GM21360 (cell line): ENCODE results near the gene RNF11.

Experiments used
- ATAC-seq: cut with Tn5 transposase; IDR thresholded peaks from one replicate; pipeline ENCODE4 v1.9.1; 2021; ENCODE audit warnings: mild to moderate bottlenecking, moderate library complexity; ENCODE audit not compliant: unreplicated experiment

RNF11 gene

GRCh38 chr1:51263147-51263877, 27.2 kb downstream of the RNF11 start:
- no peak for ATAC-seq

- ATAC-seq, result no peak
Measured at GRCh38 chr1:51264451-51264850, 28.4 kb downstream of the RNF11 start.

- ATAC-seq, result no peak
Measured at GRCh38 chr1:51265618-51266017, 29.5 kb downstream of the RNF11 start.

GRCh38 chr1:51266181-51266580, 30.1 kb downstream of the RNF11 start:
- ATAC-seq, result no peak

GRCh38 chr1:51266791-51267190, 30.7 kb downstream of the RNF11 start:
- no peak for ATAC-seq

- peak; percentile 12 for ATAC-seq
Measured at GRCh38 chr1:51268634-51269033, 32.6 kb downstream of the RNF11 start.

- ATAC-seq, result no peak
Measured at GRCh38 chr1:51270751-51271150, 34.7 kb downstream of the RNF11 start.

- no peak for ATAC-seq
Measured at GRCh38 chr1:51272916-51273315, 36.8 kb downstream of the RNF11 start.

- ATAC-seq, result no peak
Measured at GRCh38 chr1:51274676-51275075, 38.6 kb downstream of the RNF11 start.

- no peak for ATAC-seq
Measured at GRCh38 chr1:51276286-51276685, 40.2 kb downstream of the RNF11 start.

- ATAC-seq, result no peak
Measured at GRCh38 chr1:51280321-51280978, 44.4 kb downstream of the RNF11 start.

- ATAC-seq, result no peak
Measured at GRCh38 chr1:51281807-51282206, 45.7 kb downstream of the RNF11 start.

GRCh38 chr1:51282605-51283004, 46.5 kb downstream of the RNF11 start:
- no peak for ATAC-seq

GRCh38 chr1:51283979-51284378, 47.9 kb downstream of the RNF11 start:
- ATAC-seq, result no peak

- ATAC-seq, result peak; percentile 36
Measured at GRCh38 chr1:51284487-51284954, 48.4 kb downstream of the RNF11 start.

GRCh38 chr1:51285055-51285454, 49.0 kb downstream of the RNF11 start:
- ATAC-seq, result peak; percentile 89

GRCh38 chr1:51287966-51288365, 51.9 kb downstream of the RNF11 start:
- no peak for ATAC-seq

GRCh38 chr1:51288578-51288977, 52.5 kb downstream of the RNF11 start:
- no peak for ATAC-seq

GRCh38 chr1:51289676-51290488, 53.8 kb downstream of the RNF11 start:
- no peak for ATAC-seq

GRCh38 chr1:51290489-51290847, 54.4 kb downstream of the RNF11 start:
- ATAC-seq, result no peak

- no peak for ATAC-seq
Measured at GRCh38 chr1:51293898-51294515, 57.9 kb downstream of the RNF11 start.
